Measurements from ENCODE around the gene ITGA6. TPM values are rescaled to one million over a fixed set of nuclear protein-coding genes. Genes with fewer than 3 reads are reported as not detected.

The ITGA6 gene
- total RNA-seq, 1 experiment from 2014 or later, result 27.8 TPM

DNA sequence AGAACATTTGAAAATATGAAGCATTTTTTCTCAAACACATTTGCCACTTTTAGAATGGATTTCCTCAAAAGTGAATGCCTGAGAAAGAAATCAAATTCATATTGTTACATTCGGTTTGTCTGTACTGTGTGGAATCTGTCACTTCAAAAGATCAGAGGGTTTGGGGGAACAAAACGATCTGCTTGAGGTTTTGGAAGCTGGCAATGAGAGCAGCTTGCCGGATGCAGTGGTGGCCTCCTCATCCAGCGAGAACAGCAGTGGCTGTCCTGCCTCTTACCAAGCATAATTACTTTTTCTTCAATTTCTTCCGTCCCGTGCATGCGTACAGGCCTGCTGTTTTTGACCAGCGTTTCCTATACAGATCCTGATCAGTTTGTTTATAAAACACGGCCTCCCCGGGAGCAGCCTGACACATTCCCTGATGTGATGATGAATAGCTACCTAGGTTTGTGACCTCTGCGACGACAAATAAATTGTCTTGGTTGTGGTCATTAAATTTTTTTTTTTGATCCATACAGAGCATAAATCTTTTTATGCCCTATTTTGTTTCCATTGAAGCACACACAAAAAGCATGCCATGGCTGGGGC, 45.2 kb downstream of the ITGA6 start:
- Mint-ChIP-seq H3K27me3 (ENCODE audit: insufficient read depth, unreplicated experiment) (no peaks in the 10 kb centered on the region), H3K36me3 (ENCODE audit: insufficient read depth, unreplicated experiment) (peaks cover 18% of the 10 kb centered on the region), H3K27ac (ENCODE audit: unreplicated experiment) (no peak overlapping the region), H3K9me3 (ENCODE audit: unreplicated experiment) (no peaks in the 10 kb centered on the region), H3K4me1 (ENCODE audit: low read depth, unreplicated experiment) (no peaks in the 10 kb centered on the region), H3K4me3 (ENCODE audit: unreplicated experiment) (no peak overlapping the region)
- no peak for DNase-seq
- CTCF ChIA-PET, result no interaction called here
- Histone ChIP-seq H3K4me1 (no peaks in the 10 kb centered on the region), H3K36me3 (ENCODE audit: control insufficient read depth, insufficient read depth, low read length) (no peaks in the 10 kb centered on the region), H3K4me3 (ENCODE audit: low read depth, low read length) (no peak overlapping the region), H3K27me3 (replicated peaks; ENCODE audit: control insufficient read depth, insufficient read depth, low read length) (no peaks in the 10 kb centered on the region), H3K9me3 (no peaks in the 10 kb centered on the region)
- intact Hi-C loops (cut with micrococcal nuclease; ENCODE audit: unreplicated experiment), result no loop called here
- POLR2A ChIA-PET, result no interaction called here
- BruUV-seq (replicated peaks), result no TSS peak
- no peak for TF ChIP-seq CTCF (IDR thresholded peaks at IDR 0.05; ENCODE audit: insufficient read depth in 1 of 2, low read depth in 1 of 2, low read length in 1 of 2, severe bottlenecking in 1 of 2, unreplicated experiment in 1 of 2)

DNA sequence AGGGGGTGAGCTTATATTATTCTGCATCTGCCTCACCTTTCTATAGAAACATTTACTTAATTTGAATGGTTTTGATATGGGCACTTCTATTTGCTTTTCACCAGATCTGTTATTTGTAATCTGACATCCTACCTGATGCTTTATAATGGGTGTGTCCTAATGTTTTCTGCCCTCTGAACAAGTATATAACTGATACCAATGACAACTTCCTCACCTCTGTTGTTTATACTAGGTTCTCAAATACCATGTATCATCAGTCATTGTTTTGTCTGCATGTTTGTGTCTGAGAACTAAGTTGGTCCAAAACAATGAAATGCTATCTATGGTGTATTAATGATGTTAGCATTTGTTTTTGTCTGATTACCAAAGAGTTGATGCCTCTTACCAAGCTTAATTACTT, 45.8 kb downstream of the ITGA6 start:
- CTCF ChIA-PET, result no interaction called here
- H3K36me3 Mint-ChIP-seq (ENCODE audit: insufficient read depth, unreplicated experiment), result peaks cover 18% of the 10 kb centered on the region

DNA sequence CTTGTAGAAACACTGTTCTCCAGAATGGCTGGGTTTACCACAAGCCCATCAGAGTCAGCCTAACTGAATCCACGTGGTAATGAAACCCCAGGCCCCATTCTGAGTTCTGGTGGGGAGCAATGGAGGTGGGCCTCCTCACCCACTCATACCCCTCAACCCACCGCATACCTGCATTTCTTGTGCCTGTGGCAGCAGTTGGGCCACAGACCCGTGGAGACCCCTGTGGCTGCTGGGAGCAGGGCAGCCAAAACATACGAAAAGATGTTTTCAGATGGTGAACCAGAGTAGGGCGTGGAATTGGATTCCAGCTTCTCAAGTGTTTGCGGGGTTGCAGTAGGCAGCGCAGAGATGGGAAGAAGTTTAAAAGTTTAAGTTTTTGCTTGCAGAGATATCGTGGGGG, 51.0 kb downstream of the ITGA6 start:
- TF ChIP-seq CTCF (IDR thresholded peaks at IDR 0.05; ENCODE audit: insufficient read depth in 1 of 2, low read depth in 1 of 2, low read length in 1 of 2, severe bottlenecking in 1 of 2, unreplicated experiment in 1 of 2), result no peak
- DNase-seq, result no peak
- ChIA-PET CTCF (no interaction called here), POLR2A (no interaction called here)
- Histone ChIP-seq H3K27me3 (replicated peaks; ENCODE audit: control insufficient read depth, insufficient read depth, low read length) (no peaks in the 10 kb centered on the region), H3K4me1 (no peaks in the 10 kb centered on the region), H3K9me3 (no peaks in the 10 kb centered on the region), H3K36me3 (ENCODE audit: control insufficient read depth, insufficient read depth, low read length) (no peaks in the 10 kb centered on the region), H3K4me3 (ENCODE audit: low read depth, low read length) (no peak overlapping the region)
- Mint-ChIP-seq H3K4me1 (ENCODE audit: low read depth, unreplicated experiment) (peaks cover 6% of the 10 kb centered on the region), H3K9me3 (ENCODE audit: unreplicated experiment) (no peaks in the 10 kb centered on the region), H3K4me3 (ENCODE audit: unreplicated experiment) (no peak overlapping the region), H3K27me3 (ENCODE audit: insufficient read depth, unreplicated experiment) (no peaks in the 10 kb centered on the region), H3K36me3 (ENCODE audit: insufficient read depth, unreplicated experiment) (no peaks in the 10 kb centered on the region), H3K27ac (ENCODE audit: unreplicated experiment) (no peak overlapping the region)
- intact Hi-C loops (cut with micrococcal nuclease; ENCODE audit: unreplicated experiment), result no loop called here
- BruUV-seq (replicated peaks), result no TSS peak

More for the DNA sequence above, 45.8 kb downstream of the ITGA6 start:
- no peak overlapping the region for H3K4me3 ChIP-seq (ENCODE audit: low read depth, low read length)
- H3K9me3 ChIP-seq, result no peaks in the 10 kb centered on the region
- no peaks in the 10 kb centered on the region for H3K4me1 Mint-ChIP-seq (ENCODE audit: low read depth, unreplicated experiment)
- no TSS peak for BruUV-seq (replicated peaks)
- no peaks in the 10 kb centered on the region for H3K36me3 ChIP-seq (ENCODE audit: control insufficient read depth, insufficient read depth, low read length)
- DNase-seq, result no peak
- intact Hi-C loops (cut with micrococcal nuclease; ENCODE audit: unreplicated experiment), result no loop called here
- H3K27me3 Mint-ChIP-seq (ENCODE audit: insufficient read depth, unreplicated experiment), result no peaks in the 10 kb centered on the region
- H3K27me3 ChIP-seq (replicated peaks; ENCODE audit: control insufficient read depth, insufficient read depth, low read length), result no peaks in the 10 kb centered on the region
- H3K4me3 Mint-ChIP-seq (ENCODE audit: unreplicated experiment), result no peak overlapping the region
- H3K4me1 ChIP-seq, result no peaks in the 10 kb centered on the region
- no peak for TF ChIP-seq CTCF (IDR thresholded peaks at IDR 0.05; ENCODE audit: insufficient read depth in 1 of 2, low read depth in 1 of 2, low read length in 1 of 2, severe bottlenecking in 1 of 2, unreplicated experiment in 1 of 2)
- H3K9me3 Mint-ChIP-seq (ENCODE audit: unreplicated experiment), result no peaks in the 10 kb centered on the region
- POLR2A ChIA-PET, result no interaction called here
- no peak overlapping the region for H3K27ac Mint-ChIP-seq (ENCODE audit: unreplicated experiment)
